ENCODE measurements around the gene SECISBP2. TPM values are rescaled to one million over a fixed set of nuclear protein-coding genes. Genes with fewer than 3 reads are reported as not detected.

The SECISBP2 gene
- polyA plus RNA-seq, 1 of the 3 experiments (the other 2 are of a cell fraction): 21.2 TPM

DNA sequence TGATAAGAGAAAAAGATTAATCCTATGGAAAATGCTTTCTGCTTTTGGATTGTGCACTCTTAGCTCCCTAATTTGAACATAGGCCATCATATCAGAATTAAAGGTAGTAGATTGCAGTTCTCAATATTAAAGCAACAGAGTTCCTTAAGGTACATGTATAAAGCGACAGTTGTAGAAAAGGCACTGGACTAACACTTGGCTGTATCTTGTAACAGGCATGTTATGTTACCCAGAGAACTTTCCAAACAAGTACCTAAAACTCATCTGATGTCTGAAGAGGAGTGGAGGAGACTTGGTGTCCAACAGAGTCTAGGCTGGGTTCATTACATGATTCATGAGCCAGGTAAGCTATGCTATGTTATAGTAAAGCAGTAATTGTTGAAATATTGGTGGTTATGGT lies 3.3 kb upstream of the SECISBP2 start:
- DNase-seq: no peak
- Histone ChIP-seq H3K4me2 (peak overlapping the region; percentile 89), H3F3A (replicated peaks; ENCODE audit: insufficient read depth) (peaks cover 47% of the 10 kb centered on the region), H3K4me1 (ENCODE audit: control insufficient read depth in 1 of 2, insufficient read depth in 2 of 2, low read depth in 1 of 2, low read length in 1 of 2) (peaks cover 20 to 26% of the 10 kb centered on the region in 2 experiments), H4K20me1 (ENCODE audit: insufficient read depth) (peaks cover 27% of the 10 kb centered on the region; the same call in 1 of the 2 replicates), H3K27me3 (ENCODE audit: insufficient read depth) (no peaks in the 10 kb centered on the region), H2AFZ (ENCODE audit: low read depth) (no peak overlapping the region), H3K36me3 (replicated peaks in 1 of 2; ENCODE audit: control insufficient read depth in 1 of 2, insufficient read depth in 2 of 2, low read length in 1 of 2) (peaks cover 23 to 34% of the 10 kb centered on the region in 2 experiments), H3K9me3 (no peaks in the 10 kb centered on the region), H3K4me3 (ENCODE audit: low read depth in 2 of 2, low read length in 1 of 2) (peak overlapping the region; percentile 92 to 95; a peak in 2 of 4 replicates), H3K27ac (ENCODE audit: low read depth in 2 of 2, low read length in 1 of 2) (peak overlapping the region; percentile 83 to 96), H3K79me2 (ENCODE audit: insufficient read depth) (peaks cover 86% of the 10 kb centered on the region), H3K9me2 (no peaks in the 10 kb centered on the region), H3K9ac (peak overlapping the region; percentile 20; the same call in 1 of the 2 replicates)
- POLR2A ChIA-PET: interaction anchor here (0.7 kb wide), 1 partner anchor 124 kb away, joined by 3 read pairs; no protein-coding TSS in a partner anchor
- no peak for TF ChIP-seq TAF1 (IDR thresholded peaks at IDR 0.05; ENCODE audit: borderline replicate concordance, low read depth, low read length)
- TF ChIP-seq NFIC (IDR thresholded peaks at IDR 0.05; ENCODE audit: borderline replicate concordance): no peak
- no peak for TF ChIP-seq EZH2phosphoT487 (IDR thresholded peaks at IDR 0.05; ENCODE audit: borderline replicate concordance, low read depth)
- TF ChIP-seq, protein P1, sequence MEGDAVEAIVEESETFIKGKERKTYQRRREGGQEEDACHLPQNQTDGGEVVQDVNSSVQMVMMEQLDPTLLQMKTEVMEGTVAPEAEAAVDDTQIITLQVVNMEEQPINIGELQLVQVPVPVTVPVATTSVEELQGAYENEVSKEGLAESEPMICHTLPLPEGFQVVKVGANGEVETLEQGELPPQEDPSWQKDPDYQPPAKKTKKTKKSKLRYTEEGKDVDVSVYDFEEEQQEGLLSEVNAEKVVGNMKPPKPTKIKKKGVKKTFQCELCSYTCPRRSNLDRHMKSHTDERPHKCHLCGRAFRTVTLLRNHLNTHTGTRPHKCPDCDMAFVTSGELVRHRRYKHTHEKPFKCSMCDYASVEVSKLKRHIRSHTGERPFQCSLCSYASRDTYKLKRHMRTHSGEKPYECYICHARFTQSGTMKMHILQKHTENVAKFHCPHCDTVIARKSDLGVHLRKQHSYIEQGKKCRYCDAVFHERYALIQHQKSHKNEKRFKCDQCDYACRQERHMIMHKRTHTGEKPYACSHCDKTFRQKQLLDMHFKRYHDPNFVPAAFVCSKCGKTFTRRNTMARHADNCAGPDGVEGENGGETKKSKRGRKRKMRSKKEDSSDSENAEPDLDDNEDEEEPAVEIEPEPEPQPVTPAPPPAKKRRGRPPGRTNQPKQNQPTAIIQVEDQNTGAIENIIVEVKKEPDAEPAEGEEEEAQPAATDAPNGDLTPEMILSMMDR (IDR thresholded peaks at IDR 0.05): no peak
- no peak for TF ChIP-seq CHD2 (IDR thresholded peaks at IDR 0.05; ENCODE audit: low read length, partially characterized antibody)
- TF ChIP-seq, protein P2, sequence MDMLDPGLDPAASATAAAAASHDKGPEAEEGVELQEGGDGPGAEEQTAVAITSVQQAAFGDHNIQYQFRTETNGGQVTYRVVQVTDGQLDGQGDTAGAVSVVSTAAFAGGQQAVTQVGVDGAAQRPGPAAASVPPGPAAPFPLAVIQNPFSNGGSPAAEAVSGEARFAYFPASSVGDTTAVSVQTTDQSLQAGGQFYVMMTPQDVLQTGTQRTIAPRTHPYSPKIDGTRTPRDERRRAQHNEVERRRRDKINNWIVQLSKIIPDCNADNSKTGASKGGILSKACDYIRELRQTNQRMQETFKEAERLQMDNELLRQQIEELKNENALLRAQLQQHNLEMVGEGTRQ (IDR thresholded peaks at IDR 0.05; ENCODE audit: borderline replicate concordance, low read depth, low read length): no peak
- TF ChIP-seq ELF1 (IDR thresholded peaks at IDR 0.05): no peak
- no peak for TF ChIP-seq NRF1 (IDR thresholded peaks at IDR 0.05; ENCODE audit: low read depth, low read length)
- no peak for TF ChIP-seq EP300 (IDR thresholded peaks at IDR 0.05; ENCODE audit: borderline replicate concordance in 1 of 2, low read depth in 1 of 2, low read length in 1 of 2)
- no peak for TF ChIP-seq TEAD4 (IDR thresholded peaks at IDR 0.05; ENCODE audit: borderline replicate concordance, insufficient read depth)
- no peak for TF ChIP-seq TCF12 (IDR thresholded peaks at IDR 0.05)
- TF ChIP-seq GABPA (IDR thresholded peaks at IDR 0.05; ENCODE audit: low read depth): no peak
- no peak for TF ChIP-seq GATA2 (CRISPR knock-in tag; IDR thresholded peaks at IDR 0.05)
- no peak for TF ChIP-seq SIN3A (IDR thresholded peaks at IDR 0.05; ENCODE audit: borderline replicate concordance, low read depth, low read length)
- WGBS (ENCODE audit: low lambda C conversion rate): 93% methylated on average over 1 of the region's 1 CpG
- CTCF ChIA-PET: no interaction called here

DNA sequence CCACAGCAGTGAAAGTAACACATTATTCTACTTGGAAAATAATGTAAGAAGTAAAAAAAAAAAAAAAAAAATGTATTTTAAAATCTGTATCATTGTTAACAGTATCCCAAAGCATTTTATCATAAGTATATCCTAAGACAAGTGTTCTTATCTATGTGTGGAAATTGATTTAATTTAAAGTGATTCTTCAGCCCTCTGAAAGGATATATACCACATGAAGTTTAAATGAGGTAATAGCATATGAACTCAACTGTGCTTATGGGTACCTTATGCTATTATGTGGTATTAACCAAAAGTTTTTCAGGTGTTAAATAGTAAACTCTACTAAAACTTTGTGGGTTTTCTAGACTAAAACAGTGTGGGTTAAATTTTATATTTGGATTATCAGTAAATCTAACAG lies 2.8 kb upstream of the SECISBP2 start:
- Histone ChIP-seq H3K4me2 (peak overlapping the region; percentile 89; the same call in 1 of the 2 replicates), H3K36me3 (replicated peaks in 1 of 2; ENCODE audit: control insufficient read depth in 1 of 2, insufficient read depth in 2 of 2, low read length in 1 of 2) (peaks cover 28 to 36% of the 10 kb centered on the region in 2 experiments), H3K79me2 (ENCODE audit: insufficient read depth) (peaks cover 87% of the 10 kb centered on the region), H3F3A (replicated peaks; ENCODE audit: insufficient read depth) (peaks cover 47% of the 10 kb centered on the region), H3K27ac (ENCODE audit: low read depth in 2 of 2, low read length in 1 of 2) (peak overlapping the region in 1 of 2 experiments; percentile 96; a peak in 3 of 4 replicates), H3K4me3 (ENCODE audit: low read depth in 2 of 2, low read length in 1 of 2) (no peak overlapping the region), H2AFZ (ENCODE audit: low read depth) (no peak overlapping the region), H3K9me2 (no peaks in the 10 kb centered on the region), H3K9me3 (no peaks in the 10 kb centered on the region), H3K27me3 (ENCODE audit: insufficient read depth) (no peaks in the 10 kb centered on the region), H3K4me1 (ENCODE audit: control insufficient read depth in 1 of 2, insufficient read depth in 2 of 2, low read depth in 1 of 2, low read length in 1 of 2) (peaks cover 23 to 26% of the 10 kb centered on the region in 2 experiments), H3K9ac (no peak overlapping the region), H4K20me1 (ENCODE audit: insufficient read depth) (peaks cover 27% of the 10 kb centered on the region; the same call in 1 of the 2 replicates)
- DNase-seq: no peak
- ChIA-PET CTCF (no interaction called here), POLR2A (no interaction called here)
- TF ChIP-seq, protein P3, sequence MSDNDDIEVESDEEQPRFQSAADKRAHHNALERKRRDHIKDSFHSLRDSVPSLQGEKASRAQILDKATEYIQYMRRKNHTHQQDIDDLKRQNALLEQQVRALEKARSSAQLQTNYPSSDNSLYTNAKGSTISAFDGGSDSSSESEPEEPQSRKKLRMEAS (IDR thresholded peaks at IDR 0.05; ENCODE audit: low read depth): no peak
- no peak for TF ChIP-seq TAF1 (IDR thresholded peaks at IDR 0.05; ENCODE audit: borderline replicate concordance, low read depth, low read length)
